ENCODE results near the gene LDLRAD4. TPM values are rescaled to one million over a fixed set of nuclear protein-coding genes. Genes with fewer than 3 reads are reported as not detected.
A peak's percentile ranks its signal among the peaks of the same experiment; 100 is the strongest.

LDLRAD4 gene
- total and polyA plus RNA-seq, 9 of the 15 experiments (the other 6 are each of a cell fraction or from before 2014, with no cell fraction given) = 0.01 TPM; not detected in 8

- POLR2A ChIA-PET = interaction anchor here (1.3 kb wide), 1 partner anchor 38 kb away, joined by 4 read pairs; no protein-coding TSS in a partner anchor
- FAIRE-seq = no peak
- H3K9me3 ChIP-seq (replicated peaks; ENCODE audit: control insufficient read depth, insufficient read depth, low read depth, low read length) = no peaks in the 10 kb centered on the region
- WGBS (ENCODE audit: insufficient coverage, low coverage, missing lambda C conversion rate) = under 1% methylated on average over 8 of the region's 8 CpGs
- H3K79me2 ChIP-seq (ENCODE audit: control insufficient read depth, insufficient read depth, low read length) = no peaks in the 10 kb centered on the region
- intact Hi-C loops (cut with micrococcal nuclease) = no loop called here
- no TSS peak for BruUV-seq (replicated peaks)
- H3K4me1 ChIP-seq (replicated peaks in 1 of 2; ENCODE audit: control insufficient read depth in 2 of 2, insufficient read depth in 2 of 2, low read length in 2 of 2) = no peaks in the 10 kb centered on the region
- ATAC-seq = no peak
- no peak overlapping the region for H3K9ac ChIP-seq (ENCODE audit: insufficient read depth in 1 of 2, low read depth in 2 of 2, low read length in 2 of 2)
- no peak overlapping the region for H3K27ac ChIP-seq (ENCODE audit: extremely low read depth, low read depth, low read length)
- peaks cover 26 to 51% of the 10 kb centered on the region in 2 experiments for H3K27me3 ChIP-seq (ENCODE audit: control insufficient read depth in 2 of 2, insufficient read depth in 2 of 2, low read length in 2 of 2)
- no peak overlapping the region for H2AFZ ChIP-seq (ENCODE audit: low read depth, low read length)
- H3K4me3 ChIP-seq = no peak overlapping the region
- H4K20me1 ChIP-seq (replicated peaks; ENCODE audit: control insufficient read depth, insufficient read depth, low read length) = peaks cover 2% of the 10 kb centered on the region; the same call in 1 of the 2 replicates
- TF ChIP-seq PRDM10 (IDR thresholded peaks at IDR 0.05; ENCODE audit: partially characterized antibody) (peak; percentile 30), IFI16 (CRISPR knock-in tag; IDR thresholded peaks at IDR 0.05) (no peak)
- H3K9me1 ChIP-seq (ENCODE audit: control insufficient read depth, insufficient read depth, low read length) = no peaks in the 10 kb centered on the region
- CTCF ChIA-PET (ENCODE audit: low intra/inter-chr PET ratio) = no interaction called here
- no peak overlapping the region for H3K4me2 ChIP-seq (ENCODE audit: insufficient read depth, low read length)
- no peak for DNase-seq (ENCODE audit: extremely low read depth in 1 of 4, low spot score in 3 of 4)
- no peaks in the 10 kb centered on the region for H3K36me3 ChIP-seq (ENCODE audit: control insufficient read depth, insufficient read depth, low read length)
- in situ Hi-C loops (cut with MboI) = no loop called here
Observed at GRCh38 chr18:13377496-13377895, 158.9 kb downstream of the LDLRAD4 start.

Data from K562 (cell line).